Muscle layer of colon (tissue), 2 donors: ENCODE results near the gene ZNF575.
"Not testable (repeated sequence)": the region's sequence is repeated elsewhere in the genome, so short reads cannot be mapped to it uniquely, and the experiment has no call there.

ENCODE experiments used
- H3K27ac ChIP-seq: one replicate; pipeline ENCODE4 v1.7.0; 2013; ENCODE audit warnings: low read depth, mild to moderate bottlenecking, low read length, moderate library complexity
- H3K27me3 ChIP-seq, 2 donors: one replicate each; pipeline ENCODE4 v1.7.0; 2013; ENCODE audit warnings: low read length in 2 of 2, mild to moderate bottlenecking in 2 of 2; ENCODE audit not compliant: insufficient read depth in 2 of 2, control insufficient read depth in 1 of 2
- H3K36me3 ChIP-seq: one replicate; pipeline ENCODE4 v1.7.0; 2013; ENCODE audit warnings: mild to moderate bottlenecking, low read length; ENCODE audit not compliant: insufficient read depth
- H3K4me1 ChIP-seq: one replicate; pipeline ENCODE4 v1.7.0; 2013; ENCODE audit warnings: mild to moderate bottlenecking, low read length; ENCODE audit not compliant: insufficient read depth
- H3K4me3 ChIP-seq, 2 donors: one replicate each; pipeline ENCODE4 v1.7.0; 2013; ENCODE audit warnings: low read length in 2 of 2, low read depth in 1 of 2, mild to moderate bottlenecking in 1 of 2, moderate library complexity in 1 of 2
- H3K9ac ChIP-seq: one replicate; pipeline ENCODE4 v1.7.0; 2013; ENCODE audit warnings: low read length
- H3K9me3 ChIP-seq: one replicate; pipeline ENCODE4 v1.7.0; 2013; ENCODE audit warnings: mild to moderate bottlenecking, low read length
- donor health status: abdominal sarcoma.
- donor health status: Adenocarcinoma of cecum.

Gene ZNF575

GRCh38 chr19:43533546-43534304 lies 737 bp downstream of the ZNF575 start:
- H3K27ac ChIP-seq = peak overlapping the region; percentile 96
- no peaks in the 10 kb centered on the region for H3K27me3 ChIP-seq
- no peaks in the 10 kb centered on the region for H3K9me3 ChIP-seq
- peaks cover 21% of the 10 kb centered on the region for H3K4me1 ChIP-seq
- H3K4me3 ChIP-seq = peak overlapping the region; percentile 59 to 96
- H3K9ac ChIP-seq = peak overlapping the region; percentile 4
- peaks cover 3% of the 10 kb centered on the region for H3K36me3 ChIP-seq

GRCh38 chr19:43534305-43534815 lies 1.4 kb downstream of the ZNF575 start:
- Histone ChIP-seq H3K4me1 (peaks cover 21% of the 10 kb centered on the region), H3K27ac (peak overlapping the region; percentile 96), H3K27me3 (no peaks in the 10 kb centered on the region), H3K9me3 (no peaks in the 10 kb centered on the region), H3K9ac (peak overlapping the region; percentile 4), H3K4me3 (peak overlapping the region; percentile 41 to 96), H3K36me3 (peaks cover 3% of the 10 kb centered on the region)

GRCh38 chr19:43534816-43535761 lies 2.1 kb downstream of the ZNF575 start:
- peak overlapping the region; percentile 41 to 96 for H3K4me3 ChIP-seq
- H3K36me3 ChIP-seq = peaks cover 3% of the 10 kb centered on the region
- no peaks in the 10 kb centered on the region for H3K9me3 ChIP-seq
- H3K27me3 ChIP-seq = no peaks in the 10 kb centered on the region
- H3K4me1 ChIP-seq = peaks cover 21% of the 10 kb centered on the region
- H3K27ac ChIP-seq = peak overlapping the region; percentile 96
- H3K9ac ChIP-seq = peak overlapping the region; percentile 4

GRCh38 chr19:43538922-43539321 lies 5.9 kb downstream of the ZNF575 start:
- no peak overlapping the region for H3K27ac ChIP-seq
- H3K4me3 ChIP-seq = no peak overlapping the region
- no peaks in the 10 kb centered on the region for H3K27me3 ChIP-seq
- H3K9ac ChIP-seq = no peak overlapping the region
- H3K9me3 ChIP-seq = no peaks in the 10 kb centered on the region
- peaks cover 28% of the 10 kb centered on the region for H3K36me3 ChIP-seq
- H3K4me1 ChIP-seq = peaks cover 13% of the 10 kb centered on the region

GRCh38 chr19:43540381-43540780 lies 7.4 kb downstream of the ZNF575 start:
- no peaks in the 10 kb centered on the region for H3K27me3 ChIP-seq
- peaks cover 5% of the 10 kb centered on the region for H3K4me1 ChIP-seq
- H3K36me3 ChIP-seq = peaks cover 34% of the 10 kb centered on the region
- H3K27ac ChIP-seq = no peak overlapping the region
- no peak overlapping the region for H3K4me3 ChIP-seq
- no peak overlapping the region for H3K9ac ChIP-seq
- H3K9me3 ChIP-seq = no peaks in the 10 kb centered on the region

- Histone ChIP-seq H3K4me1 (no peaks in the 10 kb centered on the region), H3K4me3 (no peak overlapping the region), H3K9ac (no peak overlapping the region), H3K27ac (no peak overlapping the region), H3K36me3 (peaks cover 40% of the 10 kb centered on the region), H3K9me3 (no peaks in the 10 kb centered on the region), H3K27me3 (no peaks in the 10 kb centered on the region)
These were observed 9.1 kb downstream of the ZNF575 start for GRCh38 chr19:43541920-43542650.

- H3K4me3 ChIP-seq = no peak overlapping the region
- H3K9ac ChIP-seq = no peak overlapping the region
- H3K27ac ChIP-seq = no peak overlapping the region
- no peaks in the 10 kb centered on the region for H3K9me3 ChIP-seq
- no peaks in the 10 kb centered on the region for H3K4me1 ChIP-seq
- no peaks in the 10 kb centered on the region for H3K27me3 ChIP-seq
- H3K36me3 ChIP-seq = peaks cover 42% of the 10 kb centered on the region
These were observed 11.1 kb downstream of the ZNF575 start for GRCh38 chr19:43544077-43544476.

GRCh38 chr19:43545276-43545675 lies 12.3 kb downstream of the ZNF575 start:
- H3K27ac ChIP-seq = no peak overlapping the region
- peaks cover 47% of the 10 kb centered on the region for H3K36me3 ChIP-seq
- no peaks in the 10 kb centered on the region for H3K4me1 ChIP-seq
- no peak overlapping the region for H3K4me3 ChIP-seq
- no peaks in the 10 kb centered on the region for H3K27me3 ChIP-seq
- H3K9ac ChIP-seq = no peak overlapping the region
- no peaks in the 10 kb centered on the region for H3K9me3 ChIP-seq

GRCh38 chr19:43545981-43546380 lies 13.0 kb downstream of the ZNF575 start:
- Histone ChIP-seq H3K4me1 (no peaks in the 10 kb centered on the region), H3K36me3 (peaks cover 48% of the 10 kb centered on the region), H3K9me3 (no peaks in the 10 kb centered on the region), H3K4me3 (no peak overlapping the region), H3K27me3 (no peaks in the 10 kb centered on the region), H3K9ac (no peak overlapping the region), H3K27ac (no peak overlapping the region)

GRCh38 chr19:43546581-43546980 lies 13.6 kb downstream of the ZNF575 start:
- Histone ChIP-seq H3K9me3 (no peaks in the 10 kb centered on the region), H3K4me3 (no peak overlapping the region), H3K9ac (no peak overlapping the region), H3K36me3 (peaks cover 52% of the 10 kb centered on the region), H3K4me1 (no peaks in the 10 kb centered on the region), H3K27ac (no peak overlapping the region), H3K27me3 (no peaks in the 10 kb centered on the region)

- peaks cover 56% of the 10 kb centered on the region for H3K36me3 ChIP-seq
These were observed 14.9 kb downstream of the ZNF575 start for GRCh38 chr19:43547926-43548325.

More at GRCh38 chr19:43547926-43548325, 14.9 kb downstream of the ZNF575 start:
- H3K27me3 ChIP-seq, H3K4me1 ChIP-seq, H3K9ac ChIP-seq, H3K27ac ChIP-seq, H3K9me3 ChIP-seq, H3K4me3 ChIP-seq: not testable (repeated sequence)
